ENCODE data around the gene SGCE.

Gene SGCE

DNA sequence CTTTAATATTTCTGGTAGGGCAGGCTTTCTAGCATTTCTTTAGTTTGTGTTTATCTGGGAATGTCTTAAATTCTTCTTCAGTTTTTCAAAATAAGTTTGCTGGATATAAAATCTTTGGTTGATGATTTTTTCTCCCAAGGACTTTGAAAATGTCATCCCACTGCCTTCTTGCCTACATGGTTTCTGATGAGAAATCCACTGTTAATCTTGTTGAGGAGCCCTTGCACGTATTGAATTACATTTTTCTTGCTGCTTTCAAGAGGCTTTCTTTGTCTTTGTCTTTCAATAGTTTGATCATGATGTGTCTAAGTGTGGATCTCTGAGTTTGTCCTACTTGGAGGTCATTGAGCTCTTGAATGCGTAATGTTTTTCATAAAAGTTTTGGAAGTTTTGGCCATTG, 80.3 kb downstream of the SGCE start:
- Histone ChIP-seq H3K4me3 (ENCODE audit: low read length in 2 of 2) (no peak overlapping the region), H3K36me3 (ENCODE audit: control insufficient read depth in 2 of 2, insufficient read depth in 2 of 2, low read length in 2 of 2) (no peaks in the 10 kb centered on the region), H3K9me3 (ENCODE audit: control insufficient read depth in 2 of 2, low read length in 2 of 2) (peaks cover 0 to 3% of the 10 kb centered on the region in 2 donors), H3K27me3 (ENCODE audit: control insufficient read depth in 1 of 2, insufficient read depth in 2 of 2, low read length in 2 of 2) (no peaks in the 10 kb centered on the region), H3K9ac (ENCODE audit: low read length in 2 of 2) (no peak overlapping the region), H3K4me1 (ENCODE audit: control insufficient read depth, insufficient read depth, low read length) (no peaks in the 10 kb centered on the region), H3K27ac (ENCODE audit: low read length) (no peak overlapping the region)

DNA sequence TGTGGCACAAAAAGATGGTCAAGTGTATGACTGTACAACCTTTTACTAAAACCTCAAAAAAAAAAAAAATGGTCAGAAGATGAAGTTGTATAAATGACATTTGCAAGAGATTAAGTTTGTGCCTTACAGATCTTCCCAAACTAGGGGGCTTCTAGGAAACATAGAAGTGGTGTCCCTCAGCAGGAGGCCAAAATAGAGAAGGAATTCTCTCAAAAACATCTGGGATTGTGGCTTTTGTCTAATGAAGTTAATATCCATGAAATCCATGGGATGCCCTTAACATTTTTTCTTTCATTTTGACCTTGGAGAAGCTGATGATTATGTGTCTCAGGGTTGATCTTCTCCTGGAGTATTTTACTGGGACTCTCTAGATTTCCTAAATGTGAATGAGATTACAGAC, 84.1 kb downstream of the SGCE start:
- no peaks in the 10 kb centered on the region for H3K4me1 ChIP-seq (ENCODE audit: control insufficient read depth, insufficient read depth, low read length)
- H3K27ac ChIP-seq (ENCODE audit: low read length), result no peak overlapping the region
- peaks cover 0 to 3% of the 10 kb centered on the region in 2 donors for H3K9me3 ChIP-seq (ENCODE audit: control insufficient read depth in 2 of 2, low read length in 2 of 2)
- no peak overlapping the region for H3K9ac ChIP-seq (ENCODE audit: low read length in 2 of 2)
- no peaks in the 10 kb centered on the region for H3K27me3 ChIP-seq (ENCODE audit: control insufficient read depth in 1 of 2, insufficient read depth in 2 of 2, low read length in 2 of 2)
- no peak overlapping the region for H3K4me3 ChIP-seq (ENCODE audit: low read length in 2 of 2)
- H3K36me3 ChIP-seq (ENCODE audit: control insufficient read depth in 2 of 2, insufficient read depth in 2 of 2, low read length in 2 of 2), result no peaks in the 10 kb centered on the region

DNA sequence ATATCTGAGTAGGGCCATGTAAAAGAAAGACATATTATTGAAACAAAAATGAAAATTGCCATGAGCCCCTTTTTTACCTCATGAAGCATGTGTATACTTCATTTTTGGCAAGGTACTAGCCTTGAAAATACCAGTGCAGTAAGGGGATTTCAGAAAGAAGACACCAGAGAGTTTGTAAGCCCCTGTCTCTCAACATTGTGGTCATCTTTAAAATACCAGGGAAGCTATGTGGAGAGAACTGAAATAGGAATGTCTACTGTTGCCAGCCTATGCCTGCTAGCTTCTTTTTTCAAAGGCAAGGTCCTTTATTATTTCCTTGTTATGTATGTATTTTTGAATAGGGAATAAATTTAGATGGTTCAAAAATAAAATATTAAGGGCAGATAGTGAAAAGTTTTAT, 88.5 kb downstream of the SGCE start:
- Histone ChIP-seq H3K9ac (ENCODE audit: low read length in 2 of 2) (no peak overlapping the region), H3K27me3 (ENCODE audit: control insufficient read depth in 1 of 2, insufficient read depth in 2 of 2, low read length in 2 of 2) (no peaks in the 10 kb centered on the region), H3K4me1 (ENCODE audit: control insufficient read depth, insufficient read depth, low read length) (no peaks in the 10 kb centered on the region), H3K27ac (ENCODE audit: low read length) (no peak overlapping the region), H3K4me3 (ENCODE audit: low read length in 2 of 2) (no peak overlapping the region), H3K9me3 (ENCODE audit: control insufficient read depth in 2 of 2, low read length in 2 of 2) (no peaks in the 10 kb centered on the region), H3K36me3 (ENCODE audit: control insufficient read depth in 2 of 2, insufficient read depth in 2 of 2, low read length in 2 of 2) (no peaks in the 10 kb centered on the region)

DNA sequence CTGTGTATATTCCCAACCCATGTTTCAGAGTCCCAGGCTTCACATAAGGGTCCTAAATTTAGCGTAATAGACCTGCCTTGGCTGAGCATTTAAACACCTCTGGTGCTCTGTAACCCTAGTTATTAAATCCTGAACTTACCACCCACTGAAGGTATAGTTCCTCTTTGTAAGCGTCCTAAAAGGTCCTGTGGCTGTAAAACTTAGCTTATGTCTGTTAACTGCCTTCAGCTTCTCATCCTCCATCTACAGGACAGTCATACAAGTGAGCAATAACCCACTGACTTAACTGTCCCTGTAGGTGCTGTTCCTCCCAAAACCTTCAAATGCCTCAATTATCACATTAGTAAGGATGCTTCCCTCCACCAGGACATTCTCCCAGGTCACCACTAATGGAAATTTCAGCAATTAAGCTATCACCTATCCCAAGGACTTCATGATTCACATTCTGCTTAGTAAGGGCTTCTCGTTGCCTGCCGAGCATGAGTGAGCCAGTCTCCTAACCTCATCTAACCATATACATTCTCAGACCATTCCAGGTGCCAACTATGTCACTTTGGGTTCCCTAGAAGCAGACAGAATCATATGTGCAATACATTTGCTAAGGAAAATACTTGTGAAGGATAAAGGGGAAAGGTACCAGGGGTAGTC, 90.6 kb downstream of the SGCE start:
- Histone ChIP-seq H3K9ac (ENCODE audit: low read length in 2 of 2) (no peak overlapping the region), H3K27ac (ENCODE audit: low read length) (no peak overlapping the region), H3K4me1 (ENCODE audit: control insufficient read depth, insufficient read depth, low read length) (no peaks in the 10 kb centered on the region), H3K27me3 (ENCODE audit: control insufficient read depth in 1 of 2, insufficient read depth in 2 of 2, low read length in 2 of 2) (no peaks in the 10 kb centered on the region), H3K4me3 (ENCODE audit: low read length in 2 of 2) (no peak overlapping the region), H3K9me3 (ENCODE audit: control insufficient read depth in 2 of 2, low read length in 2 of 2) (no peaks in the 10 kb centered on the region), H3K36me3 (ENCODE audit: control insufficient read depth in 2 of 2, insufficient read depth in 2 of 2, low read length in 2 of 2) (no peaks in the 10 kb centered on the region)

DNA sequence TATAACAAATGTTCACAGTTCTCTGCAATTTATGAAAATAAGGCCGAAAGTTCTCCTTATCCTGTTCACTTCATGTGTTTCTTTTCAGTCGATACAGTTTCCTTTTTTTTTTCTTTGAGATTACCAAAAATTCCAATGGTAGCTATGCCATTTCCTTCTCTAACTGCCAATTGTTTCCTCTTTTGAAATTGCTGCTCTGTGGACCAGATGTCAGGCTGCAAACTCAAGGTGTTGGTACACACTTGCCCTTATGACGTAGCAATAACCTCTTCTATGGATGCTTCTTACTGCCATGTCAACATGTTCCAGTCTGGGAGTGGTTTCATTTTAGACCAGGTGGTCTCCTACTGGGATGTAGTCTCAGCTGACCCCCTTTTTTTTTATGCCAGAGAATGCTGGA, 93.4 kb downstream of the SGCE start:
- no peaks in the 10 kb centered on the region for H3K9me3 ChIP-seq (ENCODE audit: control insufficient read depth in 2 of 2, low read length in 2 of 2)
- no peak overlapping the region for H3K9ac ChIP-seq (ENCODE audit: low read length in 2 of 2)
- no peaks in the 10 kb centered on the region for H3K4me1 ChIP-seq (ENCODE audit: control insufficient read depth, insufficient read depth, low read length)
- H3K36me3 ChIP-seq (ENCODE audit: control insufficient read depth in 2 of 2, insufficient read depth in 2 of 2, low read length in 2 of 2), result no peaks in the 10 kb centered on the region
- no peaks in the 10 kb centered on the region for H3K27me3 ChIP-seq (ENCODE audit: control insufficient read depth in 1 of 2, insufficient read depth in 2 of 2, low read length in 2 of 2)
- H3K27ac ChIP-seq (ENCODE audit: low read length), result no peak overlapping the region
- no peak overlapping the region for H3K4me3 ChIP-seq (ENCODE audit: low read length in 2 of 2)

DNA sequence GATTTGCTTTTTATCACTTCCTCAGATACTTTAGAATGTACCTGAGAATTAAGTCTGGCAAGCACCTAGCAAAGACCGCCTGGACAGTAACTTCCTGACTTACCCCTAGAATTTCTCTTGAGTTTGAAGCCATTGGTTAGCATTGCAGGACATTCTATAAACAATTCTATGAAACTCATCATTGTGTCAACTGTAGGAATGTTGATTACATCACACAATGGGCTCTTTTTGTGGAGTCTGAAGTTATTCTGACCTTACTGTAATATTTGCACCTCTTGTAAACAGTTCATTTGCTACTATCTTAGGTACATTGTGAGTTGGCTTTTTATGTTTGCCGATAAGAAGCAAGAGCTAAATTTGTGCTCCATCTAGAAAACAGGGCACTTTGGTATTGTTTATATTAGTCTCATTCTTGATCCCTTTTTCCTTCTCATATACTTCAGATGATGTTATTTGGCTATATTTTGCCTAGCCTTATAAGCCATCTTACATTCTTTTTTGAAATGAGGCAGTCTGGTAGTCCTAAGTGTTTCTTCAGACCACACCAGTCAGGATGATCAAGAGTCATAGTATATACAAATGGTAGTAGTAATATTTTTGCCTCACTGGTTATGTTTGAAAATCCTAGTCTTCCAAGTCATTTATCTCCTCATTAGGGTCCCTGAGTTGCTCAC, 94.0 kb downstream of the SGCE start:
- no peaks in the 10 kb centered on the region for H3K27me3 ChIP-seq (ENCODE audit: control insufficient read depth in 1 of 2, insufficient read depth in 2 of 2, low read length in 2 of 2)
- no peak overlapping the region for H3K9ac ChIP-seq (ENCODE audit: low read length in 2 of 2)

DNA sequence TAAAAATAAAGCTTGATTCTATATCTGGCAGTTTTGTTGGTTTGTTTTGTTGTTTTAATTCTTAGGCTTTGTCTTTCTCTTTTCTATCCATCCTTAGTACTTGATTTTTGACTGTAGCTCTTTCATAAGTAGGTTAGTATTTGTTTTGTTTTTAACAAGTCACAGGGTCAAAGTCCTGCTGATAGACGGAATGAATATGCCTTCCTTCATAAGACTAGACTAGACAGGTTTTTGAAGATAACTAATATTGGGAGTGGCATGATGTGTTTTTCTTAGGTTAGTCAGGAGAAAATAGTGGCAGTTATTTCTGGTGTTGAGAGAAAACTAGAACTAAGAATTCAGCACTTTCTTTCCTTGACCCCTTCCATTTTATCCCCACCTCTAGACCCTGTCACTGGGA, 96.0 kb downstream of the SGCE start:
- H3K9ac ChIP-seq (ENCODE audit: low read length in 2 of 2), result no peak overlapping the region
- H3K36me3 ChIP-seq (ENCODE audit: control insufficient read depth in 2 of 2, insufficient read depth in 2 of 2, low read length in 2 of 2), result no peaks in the 10 kb centered on the region
- H3K4me1 ChIP-seq (ENCODE audit: control insufficient read depth, insufficient read depth, low read length), result no peaks in the 10 kb centered on the region
- no peaks in the 10 kb centered on the region for H3K27me3 ChIP-seq (ENCODE audit: control insufficient read depth in 1 of 2, insufficient read depth in 2 of 2, low read length in 2 of 2)
- no peak overlapping the region for H3K27ac ChIP-seq (ENCODE audit: low read length)
- no peaks in the 10 kb centered on the region for H3K9me3 ChIP-seq (ENCODE audit: control insufficient read depth in 2 of 2, low read length in 2 of 2)
- no peak overlapping the region for H3K4me3 ChIP-seq (ENCODE audit: low read length in 2 of 2)

More for the DNA sequence above, 94.0 kb downstream of the SGCE start:
- H3K9me3 ChIP-seq (ENCODE audit: control insufficient read depth in 2 of 2, low read length in 2 of 2), result no peaks in the 10 kb centered on the region
- no peak overlapping the region for H3K27ac ChIP-seq (ENCODE audit: low read length)
- H3K36me3 ChIP-seq (ENCODE audit: control insufficient read depth in 2 of 2, insufficient read depth in 2 of 2, low read length in 2 of 2), result no peaks in the 10 kb centered on the region
- no peaks in the 10 kb centered on the region for H3K4me1 ChIP-seq (ENCODE audit: control insufficient read depth, insufficient read depth, low read length)
- H3K4me3 ChIP-seq (ENCODE audit: low read length in 2 of 2), result no peak overlapping the region

DNA sequence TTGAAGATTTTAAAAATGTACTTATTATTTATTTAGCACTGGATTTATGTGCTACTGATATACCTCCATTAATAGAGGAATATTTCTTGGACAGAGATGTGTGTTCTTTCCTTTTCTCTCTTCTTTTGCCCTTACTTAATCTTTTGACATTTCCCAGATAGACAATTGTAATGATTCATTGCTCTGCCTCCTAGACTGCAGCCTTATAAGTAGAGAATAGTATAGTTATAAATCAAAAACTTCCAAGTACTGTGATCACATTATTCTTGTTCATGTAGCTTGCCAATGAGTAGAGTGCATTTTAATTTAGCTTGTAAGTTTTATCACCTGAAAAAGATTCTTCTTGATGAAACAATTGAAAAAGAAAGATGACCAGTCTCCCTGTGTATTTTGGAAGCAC, 98.7 kb downstream of the SGCE start:
- Histone ChIP-seq H3K4me3 (ENCODE audit: low read length in 2 of 2) (no peak overlapping the region), H3K36me3 (ENCODE audit: control insufficient read depth in 2 of 2, insufficient read depth in 2 of 2, low read length in 2 of 2) (no peaks in the 10 kb centered on the region)

DNA sequence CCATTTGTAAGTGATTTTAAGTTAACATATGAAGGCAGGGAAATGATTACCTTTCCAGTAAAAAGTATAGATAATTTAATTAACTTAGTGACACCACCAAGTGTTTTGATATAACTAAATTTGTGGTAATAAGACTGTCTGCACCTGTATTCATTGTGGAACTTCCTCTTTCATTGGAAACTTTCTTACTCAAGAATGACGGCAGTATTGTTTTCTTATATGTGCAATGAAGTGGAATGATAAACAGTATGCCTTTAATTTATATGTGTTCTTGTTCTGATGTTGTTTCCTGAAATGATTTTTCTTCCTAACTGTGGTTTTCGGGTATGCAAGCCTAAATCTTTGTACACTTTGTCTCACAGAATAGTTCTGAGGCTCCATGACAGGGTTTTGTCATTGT, 99.9 kb downstream of the SGCE start:
- H3K9me3 ChIP-seq (ENCODE audit: control insufficient read depth in 2 of 2, low read length in 2 of 2), result no peaks in the 10 kb centered on the region
- H3K27ac ChIP-seq (ENCODE audit: low read length), result no peak overlapping the region
- no peaks in the 10 kb centered on the region for H3K36me3 ChIP-seq (ENCODE audit: control insufficient read depth in 2 of 2, insufficient read depth in 2 of 2, low read length in 2 of 2)
- no peak overlapping the region for H3K4me3 ChIP-seq (ENCODE audit: low read length in 2 of 2)
- H3K4me1 ChIP-seq (ENCODE audit: control insufficient read depth, insufficient read depth, low read length), result no peaks in the 10 kb centered on the region
- H3K27me3 ChIP-seq (ENCODE audit: control insufficient read depth in 1 of 2, insufficient read depth in 2 of 2, low read length in 2 of 2), result no peaks in the 10 kb centered on the region
- no peak overlapping the region for H3K9ac ChIP-seq (ENCODE audit: low read length in 2 of 2)

More for the DNA sequence above, 98.7 kb downstream of the SGCE start:
- no peaks in the 10 kb centered on the region for H3K9me3 ChIP-seq (ENCODE audit: control insufficient read depth in 2 of 2, low read length in 2 of 2)
- no peaks in the 10 kb centered on the region for H3K27me3 ChIP-seq (ENCODE audit: control insufficient read depth in 1 of 2, insufficient read depth in 2 of 2, low read length in 2 of 2)
- no peak overlapping the region for H3K27ac ChIP-seq (ENCODE audit: low read length)
- no peak overlapping the region for H3K9ac ChIP-seq (ENCODE audit: low read length in 2 of 2)
- H3K4me1 ChIP-seq (ENCODE audit: control insufficient read depth, insufficient read depth, low read length), result no peaks in the 10 kb centered on the region

DNA sequence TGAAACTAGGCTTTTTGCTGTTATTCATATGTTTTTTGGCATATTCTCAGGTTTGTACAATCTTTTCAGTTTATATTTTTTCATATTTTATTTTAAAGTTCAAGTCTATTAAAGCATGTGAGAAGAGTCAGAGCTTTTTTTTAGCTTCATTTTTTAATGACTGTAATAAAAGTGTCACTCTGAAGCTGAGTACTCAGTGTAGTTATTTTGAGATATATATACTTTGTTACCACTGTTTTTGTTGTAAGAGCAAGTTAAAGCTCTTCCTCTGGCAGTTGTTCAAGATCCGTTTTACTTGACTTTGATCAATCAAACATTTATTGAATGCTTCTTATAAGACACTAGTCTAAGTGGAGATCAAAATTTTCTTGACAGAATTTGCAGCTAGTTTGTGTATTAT, 108.8 kb downstream of the SGCE start:
- Histone ChIP-seq H3K27ac (ENCODE audit: low read length) (no peak overlapping the region), H3K27me3 (ENCODE audit: control insufficient read depth in 1 of 2, insufficient read depth in 2 of 2, low read length in 2 of 2) (no peaks in the 10 kb centered on the region), H3K9ac (ENCODE audit: low read length in 2 of 2) (no peak overlapping the region), H3K4me1 (ENCODE audit: control insufficient read depth, insufficient read depth, low read length) (no peaks in the 10 kb centered on the region), H3K4me3 (ENCODE audit: low read length in 2 of 2) (no peak overlapping the region), H3K36me3 (ENCODE audit: control insufficient read depth in 2 of 2, insufficient read depth in 2 of 2, low read length in 2 of 2) (no peaks in the 10 kb centered on the region), H3K9me3 (ENCODE audit: control insufficient read depth in 2 of 2, low read length in 2 of 2) (no peaks in the 10 kb centered on the region)

DNA sequence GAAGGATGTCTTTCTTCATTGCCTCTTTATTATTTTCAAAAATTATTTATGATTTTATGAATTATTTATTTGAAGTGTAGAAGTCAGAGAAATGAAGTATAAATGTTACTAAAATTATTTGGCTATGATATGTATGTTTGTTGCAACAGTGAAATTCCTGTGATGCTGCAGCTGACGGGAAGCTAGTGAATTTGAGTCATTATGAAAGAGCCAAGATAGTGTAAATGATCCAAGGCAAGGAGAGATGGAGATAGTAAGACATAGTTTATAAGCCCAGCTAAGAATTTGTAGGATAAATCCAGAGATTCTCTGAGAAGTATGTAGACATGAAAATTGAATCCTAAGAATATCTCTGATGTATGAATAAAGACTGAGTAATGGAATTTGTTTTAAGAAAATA, 115.5 kb downstream of the SGCE start:
- Histone ChIP-seq H3K27me3 (ENCODE audit: control insufficient read depth in 1 of 2, insufficient read depth in 2 of 2, low read length in 2 of 2) (no peaks in the 10 kb centered on the region), H3K9ac (ENCODE audit: low read length in 2 of 2) (no peak overlapping the region), H3K4me1 (ENCODE audit: control insufficient read depth, insufficient read depth, low read length) (no peaks in the 10 kb centered on the region), H3K36me3 (ENCODE audit: control insufficient read depth in 2 of 2, insufficient read depth in 2 of 2, low read length in 2 of 2) (peaks cover 0 to 17% of the 10 kb centered on the region in 2 donors), H3K4me3 (ENCODE audit: low read length in 2 of 2) (no peak overlapping the region), H3K9me3 (ENCODE audit: control insufficient read depth in 2 of 2, low read length in 2 of 2) (no peaks in the 10 kb centered on the region), H3K27ac (ENCODE audit: low read length) (no peak overlapping the region)

Measured in stomach smooth muscle (tissue), 2 donors.